UCSD-AML1 (cell line): ENCODE results near the gene GSTP1.

Experiments used
- DNase-seq: peaks from one replicate; lab custom pipeline; 2025; ENCODE audit not compliant: unreplicated experiment; lab: John Stamatoyannopoulos, UW

GSTP1 gene

DNA sequence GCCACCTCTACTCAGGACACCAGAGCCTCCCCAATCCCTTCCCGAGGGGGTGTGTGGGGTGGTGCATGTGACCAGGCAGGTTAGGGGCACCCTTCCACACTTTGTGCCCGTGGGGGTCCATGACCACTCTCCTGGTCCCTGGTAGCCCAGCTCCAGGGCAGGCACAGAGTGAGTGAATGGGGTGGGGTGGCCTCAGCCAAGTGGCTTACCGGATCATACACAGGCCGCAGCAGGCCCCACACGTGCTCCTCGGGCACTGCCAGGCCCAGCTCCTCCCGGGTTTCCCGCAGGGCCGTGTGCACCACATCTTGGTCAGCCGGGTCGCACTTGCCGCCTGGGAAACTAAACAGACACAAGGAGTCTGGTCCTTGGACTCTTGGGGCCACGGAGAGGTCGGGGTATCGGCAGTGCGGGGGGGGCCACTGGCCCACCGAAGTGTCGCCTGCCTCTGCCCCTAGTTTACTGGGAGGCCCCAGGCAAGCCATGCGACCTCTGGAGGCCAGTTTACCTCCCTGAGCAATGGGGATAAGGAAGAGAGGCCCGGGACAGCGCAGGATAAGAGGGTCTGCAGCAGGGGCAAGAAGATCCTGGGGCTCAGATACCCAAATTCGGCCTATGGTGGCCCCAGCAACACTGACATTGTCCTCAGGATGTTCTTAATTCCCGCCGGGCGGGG lies 45.2 kb downstream of the GSTP1 start:
- DNase-seq, result no peak

DNA sequence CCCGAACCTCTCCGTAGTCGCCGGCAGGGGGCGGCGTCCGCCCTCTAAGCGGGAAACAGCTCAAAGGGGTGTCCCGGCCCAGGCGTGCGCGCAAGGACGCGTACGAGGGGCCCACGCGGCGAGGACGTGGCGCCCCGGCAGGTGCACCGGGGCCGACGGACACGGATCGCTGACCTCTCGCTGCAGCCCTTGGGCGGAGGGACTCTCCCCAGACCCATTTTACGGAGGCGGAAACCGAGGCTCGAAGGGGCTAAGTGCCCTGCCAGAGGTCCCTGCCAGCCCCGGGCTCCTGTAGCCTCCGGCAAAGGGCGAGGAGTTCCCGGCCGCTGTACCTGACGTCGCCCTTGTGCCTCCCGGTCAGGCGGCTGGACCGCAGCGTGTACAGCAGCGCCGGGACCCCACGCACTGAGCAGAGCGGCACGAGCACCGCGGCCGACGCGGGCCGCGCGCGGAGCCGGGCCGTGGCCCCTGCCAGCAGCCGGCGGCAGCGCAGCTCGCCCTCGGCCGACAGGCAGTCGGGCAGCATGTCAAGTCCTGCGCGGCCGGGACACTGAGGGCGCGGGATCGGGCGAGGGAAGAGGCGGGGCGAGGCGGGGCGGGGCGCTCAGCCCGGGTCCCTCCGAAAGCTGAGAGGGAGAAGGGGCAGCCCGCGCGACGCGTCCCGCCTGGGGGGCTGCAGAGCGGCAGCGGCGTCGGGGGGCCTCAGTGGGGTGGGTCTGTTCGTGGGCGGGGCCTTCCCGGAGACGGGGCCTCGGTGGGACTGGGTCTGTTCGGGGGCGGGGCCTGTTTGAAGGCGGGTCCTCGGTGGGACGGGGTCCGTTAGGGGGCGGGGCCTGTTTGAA lies 46.0 kb downstream of the GSTP1 start, which contains the start of gene NUDT8:
Gene NUDT8 (minus strand): TSS at position 552 of the 842 bp plus-strand sequence. CDS start 26 bp downstream, at position 526.
- DNase-seq, result peak; percentile 90

DNA sequence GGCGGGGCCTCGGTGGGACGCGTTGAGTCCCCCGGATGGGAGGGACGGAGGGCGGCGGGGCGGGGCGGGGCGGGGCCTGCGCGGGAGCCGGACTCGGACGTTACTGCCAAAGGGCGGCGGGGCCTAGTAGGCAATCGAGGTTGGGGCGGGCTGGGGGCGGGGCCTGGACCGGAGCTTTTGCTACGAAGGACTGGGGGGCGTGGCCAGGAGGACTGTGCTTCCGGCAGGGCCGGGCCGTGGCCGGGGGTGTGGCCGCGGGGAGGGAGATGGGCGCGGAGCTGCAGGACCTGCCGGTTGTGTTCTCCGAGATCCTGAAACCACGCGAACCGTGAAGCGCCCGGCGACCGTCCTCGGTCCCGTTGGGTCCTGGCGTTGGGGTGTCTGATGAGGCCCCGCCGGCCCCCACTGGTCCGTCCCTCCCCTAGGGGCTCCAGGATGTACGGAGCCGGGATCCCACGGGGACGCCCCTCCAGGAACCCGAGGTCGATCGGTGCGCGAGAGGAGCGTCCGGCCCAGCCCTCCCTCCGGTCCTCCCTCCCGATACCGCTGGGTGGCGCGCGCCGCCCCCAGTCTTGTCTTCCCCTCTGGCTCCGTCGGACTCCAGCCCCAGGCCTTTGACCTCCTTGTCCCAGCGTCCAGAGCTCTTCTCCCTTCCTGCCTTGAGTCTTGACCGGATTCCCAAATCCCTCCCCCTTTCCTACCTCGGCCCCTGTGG lies 46.8 kb downstream of the GSTP1 start:
- DNase-seq, result peak; percentile 98

DNA sequence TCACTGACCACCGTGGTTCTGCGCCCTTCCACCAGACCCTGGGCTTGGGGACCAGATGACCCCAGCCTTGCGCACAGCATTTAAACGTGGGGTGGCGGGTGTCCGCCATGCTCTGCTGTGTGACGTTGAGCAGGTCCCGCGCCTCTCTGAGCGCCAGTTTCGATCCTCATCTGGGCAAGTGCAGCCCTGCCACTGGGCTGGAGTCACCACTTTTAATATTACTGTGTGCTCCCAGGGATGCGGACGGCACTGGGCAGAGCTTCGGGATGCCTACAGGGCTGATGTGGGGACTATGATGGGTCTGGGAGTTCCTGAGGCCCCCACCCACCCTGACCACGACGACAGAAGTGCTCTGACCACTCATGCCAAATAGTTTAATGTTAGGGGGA lies 47.3 kb downstream of the GSTP1 start:
- no peak for DNase-seq

DNA sequence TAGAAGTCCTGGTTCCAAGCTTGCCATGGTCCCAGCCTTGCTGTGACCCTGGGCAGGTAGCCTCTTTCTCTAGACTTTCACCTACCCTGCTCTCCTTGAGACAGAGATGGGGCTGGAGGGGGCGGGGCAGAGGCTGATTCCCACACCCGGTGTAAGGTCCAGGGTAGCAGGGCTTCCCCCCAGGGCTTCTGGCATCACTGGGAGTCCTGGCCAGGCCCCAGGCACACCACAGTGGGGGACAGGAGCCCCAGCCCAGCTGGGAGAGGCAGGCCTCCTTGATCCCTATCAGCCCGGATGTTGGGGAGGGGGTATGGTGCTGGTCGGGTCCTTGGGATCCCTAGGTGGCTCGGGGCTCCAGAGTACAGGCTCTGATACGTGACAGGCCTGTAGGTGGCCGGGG lies 47.8 kb downstream of the GSTP1 start:
- DNase-seq, result no peak

DNA sequence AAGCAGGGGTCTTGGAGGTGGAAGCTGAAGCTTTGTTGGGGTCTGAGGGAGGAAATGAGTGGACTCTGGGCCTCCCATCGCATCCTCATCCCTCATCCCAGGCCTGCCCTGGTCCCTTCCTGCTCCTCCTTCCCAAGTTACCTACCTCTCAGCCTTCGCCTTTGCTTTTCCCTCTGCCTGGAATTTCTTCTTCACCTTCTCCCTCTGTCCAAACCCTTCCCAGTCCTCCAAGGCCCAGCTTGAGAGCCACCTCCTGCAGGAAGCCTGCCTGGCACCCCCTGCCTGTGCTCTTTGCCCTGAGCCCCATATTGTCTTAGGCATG lies 48.2 kb downstream of the GSTP1 start:
- no peak for DNase-seq

DNA sequence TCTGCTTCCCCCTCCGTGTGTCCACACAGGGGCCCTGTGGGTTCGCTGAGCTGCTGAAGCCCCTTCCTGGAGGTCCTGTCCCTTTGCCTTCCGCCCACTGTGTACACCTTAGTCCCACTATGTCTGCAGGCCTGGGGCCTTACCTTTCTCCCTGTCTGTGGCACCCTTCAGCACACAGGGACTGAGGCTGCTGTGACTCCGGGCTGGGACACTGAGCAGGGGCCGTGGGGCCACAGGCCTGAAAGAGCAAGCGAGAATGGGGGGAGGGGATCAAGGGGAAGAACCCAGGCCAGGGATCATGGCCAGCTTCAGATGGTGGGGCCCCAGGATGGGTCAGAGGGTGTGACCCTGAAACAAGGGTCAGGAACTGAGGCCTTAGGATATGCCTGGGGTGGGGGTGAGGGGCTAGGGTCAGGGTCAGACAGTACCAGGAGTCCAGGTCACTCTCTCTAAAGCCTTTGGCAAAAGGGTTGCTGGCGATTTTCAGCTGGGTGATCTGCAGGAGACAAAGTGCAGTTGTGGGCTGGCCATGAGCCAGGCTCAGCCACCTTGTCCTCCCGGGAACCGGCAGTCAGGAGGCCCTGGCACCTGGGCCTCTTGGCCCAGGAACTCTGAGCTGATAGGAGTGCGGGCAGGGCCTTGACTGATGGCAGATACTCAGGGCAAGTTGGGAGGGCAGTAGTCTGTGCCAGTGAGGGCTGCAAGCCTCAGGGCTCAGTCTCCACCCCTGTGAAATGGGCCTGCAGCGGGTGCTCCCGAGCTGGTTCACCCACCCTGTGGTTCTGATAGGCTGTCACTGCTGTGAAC lies 48.8 kb downstream of the GSTP1 start:
- no peak for DNase-seq

DNA sequence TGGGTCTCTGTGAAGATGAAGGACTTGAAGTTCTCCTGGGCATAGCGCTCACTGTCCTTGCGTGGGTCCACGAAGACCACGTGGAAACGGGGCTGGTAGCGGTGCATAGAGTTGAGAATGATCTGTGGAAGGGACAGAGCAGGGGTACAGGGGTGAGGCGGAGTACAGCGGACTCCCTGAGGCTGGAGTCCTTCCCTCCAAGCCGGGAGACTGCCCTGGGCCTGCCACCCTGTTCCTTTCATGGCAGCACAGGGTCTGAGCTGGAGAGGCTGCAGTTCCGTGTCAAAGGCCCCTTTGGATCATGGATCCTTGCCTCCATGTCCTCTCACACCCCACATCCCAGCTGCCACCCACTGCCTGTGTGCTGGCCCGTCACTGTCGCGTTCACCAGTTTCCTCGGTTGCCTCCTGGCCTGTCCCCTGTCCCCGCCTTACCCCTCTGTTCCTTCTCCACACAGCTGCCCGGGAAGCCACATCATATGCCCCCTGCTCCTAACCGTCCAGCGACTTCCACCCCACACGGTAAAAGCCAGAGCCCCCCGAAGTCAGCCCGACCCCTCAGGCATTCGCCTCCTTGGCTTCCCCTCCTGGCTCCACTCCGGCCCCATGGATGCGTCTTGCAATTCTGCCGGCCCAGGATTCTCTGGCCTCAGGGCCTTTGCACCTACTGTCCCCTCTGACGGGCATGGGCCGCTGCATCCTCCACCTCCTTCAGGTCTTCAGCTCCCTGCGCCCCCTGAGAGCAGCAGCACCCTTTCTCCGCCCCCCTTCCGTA lies 49.6 kb downstream of the GSTP1 start:
- no peak for DNase-seq

DNA sequence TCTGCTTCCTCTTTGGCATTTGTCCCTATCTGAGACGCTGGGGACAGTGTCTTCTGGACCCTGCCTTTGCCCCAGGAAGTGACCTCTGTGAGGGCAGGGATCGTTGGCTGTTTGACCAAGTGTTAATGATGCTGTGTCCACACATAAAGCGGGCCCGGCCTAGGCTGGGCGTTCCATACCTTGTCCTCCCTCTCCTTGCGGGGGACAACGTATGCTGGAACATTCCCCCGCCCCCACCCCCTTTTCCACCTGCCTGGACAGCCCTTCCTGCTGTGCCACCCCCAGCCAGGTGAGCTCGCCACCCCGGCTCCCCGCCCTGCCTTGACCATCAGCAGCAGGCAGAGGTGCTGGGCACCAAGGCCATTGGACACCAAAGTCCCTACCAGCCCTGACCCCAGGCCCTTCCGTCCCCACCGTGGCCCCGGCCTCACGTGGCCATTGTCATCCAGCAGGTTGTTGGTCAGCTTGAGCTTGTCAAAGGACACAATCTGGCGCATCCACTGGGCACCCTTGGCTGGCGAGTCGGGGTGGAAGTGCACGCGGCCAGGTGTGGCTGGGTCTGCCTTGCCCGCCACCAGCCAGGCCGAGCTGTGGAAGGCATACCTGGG lies 50.2 kb downstream of the GSTP1 start:
- DNase-seq, result no peak

DNA sequence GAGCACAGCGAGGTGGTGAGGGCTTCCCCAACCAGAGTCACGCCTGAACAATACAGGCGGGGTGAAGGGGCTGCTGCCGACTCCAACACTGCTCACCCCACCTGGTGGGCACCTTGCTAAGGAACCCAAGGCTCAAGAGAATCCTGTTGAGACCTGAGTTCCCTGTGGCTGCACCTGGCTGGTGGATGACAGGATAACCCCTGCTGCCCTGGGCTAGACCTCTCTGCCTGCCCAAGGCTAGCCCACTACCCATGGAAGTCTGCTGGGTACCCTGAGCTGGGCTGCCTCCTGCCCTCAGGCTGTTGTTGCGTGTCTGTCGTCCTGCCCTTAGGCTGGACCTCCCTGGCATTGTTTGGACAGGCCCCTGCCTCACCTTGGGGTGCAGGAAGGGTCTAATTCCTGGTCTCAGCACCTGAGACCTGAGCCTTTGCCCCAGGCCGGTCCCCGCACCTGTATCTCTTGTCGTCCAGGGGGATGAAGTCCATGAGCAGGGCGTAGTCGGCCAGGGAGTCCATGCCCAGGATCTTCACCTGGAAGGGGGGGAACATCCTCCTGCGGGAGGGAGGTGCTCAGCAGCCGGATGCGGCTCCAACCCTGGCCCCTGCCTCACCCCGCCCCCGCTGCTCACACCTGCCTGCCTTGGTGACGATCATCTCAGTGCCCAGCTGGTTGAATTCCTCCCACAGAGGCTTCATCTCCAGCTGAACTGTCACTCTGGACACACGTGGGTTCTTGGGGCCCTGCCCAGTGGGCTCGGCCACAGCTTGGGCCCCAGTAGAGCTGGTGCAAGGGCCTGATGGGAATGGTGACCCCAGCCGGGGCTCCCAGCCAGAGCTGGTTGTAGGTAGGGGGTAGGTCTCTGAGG lies 51.0 kb downstream of the GSTP1 start:
- no peak for DNase-seq

DNA sequence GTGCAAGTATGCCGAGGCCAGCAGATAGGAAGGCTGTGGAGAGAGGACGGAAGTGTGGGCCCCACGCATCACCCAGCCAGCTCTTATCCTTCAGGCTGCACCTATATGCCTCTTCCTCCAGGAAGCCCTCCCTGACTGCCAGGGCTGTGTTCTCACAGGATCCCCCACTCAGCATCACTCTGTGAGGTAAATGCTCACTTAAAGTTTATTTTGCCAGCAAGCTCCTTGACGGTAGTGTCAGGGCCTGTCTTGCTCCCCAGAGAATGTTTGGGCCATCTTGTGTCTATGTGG lies 51.6 kb downstream of the GSTP1 start:
- DNase-seq, result no peak
